HL-60 (cell line): ENCODE measurements around the gene RERE.

ENCODE experiments used
- DNase-seq, 2 experiments: peaks; one replicate each; pipeline ENCODE4 v3.0.0-alpha.2; 2010 to 2020; ENCODE audit warnings: low read depth in 1 of 2, low spot score in 1 of 2
- H3K27ac ChIP-seq: fragments of 250-450 bp; sonication (Bioruptor Pico); replicated peaks from 2 replicates; pipeline ENCODE4 v1.5.1; 2020; ENCODE audit warnings: mild to moderate bottlenecking, moderate library complexity
- H3K27me3 ChIP-seq: fragments of 250-450 bp; sonication (Bioruptor Pico); 2 replicates; pipeline ENCODE4 v1.5.1; 2021; ENCODE audit warnings: mild to moderate bottlenecking, moderate library complexity; ENCODE audit not compliant: insufficient read depth, poor library complexity, severe bottlenecking
- H3K4me3 ChIP-seq: replicated peaks from 2 replicates; pipeline ENCODE4 v1.5.1; 2011; ENCODE audit warnings: mild to moderate bottlenecking, control low read depth, low read length; ENCODE audit not compliant: insufficient read depth
- GABPA ChIP-seq: IDR thresholded peaks from 2 replicates; pipeline ENCODE4 v1.6.1; 2012; ENCODE audit warnings: low read depth
- POLR2AphosphoS5 ChIP-seq: IDR thresholded peaks from 2 replicates; pipeline ENCODE4 v1.6.1; 2012; ENCODE audit warnings: low read depth
- SPI1 ChIP-seq: IDR thresholded peaks from 2 replicates; pipeline ENCODE4 v1.6.1; 2012; ENCODE audit warnings: low read depth, mild to moderate bottlenecking, borderline replicate concordance
- microRNA-seq: library from miRNA; unstranded; fragments of <30 nt; microRNA quantifications from one replicate; pipeline ENCODE4, GENCODE V29; 2018
- TF ChIP-seq, protein P1 (sequence below): IDR thresholded peaks from 2 replicates; pipeline ENCODE4 v1.6.1; 2012; ENCODE audit warnings: low read depth; ENCODE audit not compliant: insufficient replicate concordance
- TF ChIP-seq, protein P2 (sequence below): IDR thresholded peaks from one replicate; pipeline ENCODE4 v1.5.1; 2011; ENCODE audit warnings: low read length, control low read depth, inconsistent platforms; ENCODE audit not compliant: insufficient read depth

Gene RERE

DNA sequence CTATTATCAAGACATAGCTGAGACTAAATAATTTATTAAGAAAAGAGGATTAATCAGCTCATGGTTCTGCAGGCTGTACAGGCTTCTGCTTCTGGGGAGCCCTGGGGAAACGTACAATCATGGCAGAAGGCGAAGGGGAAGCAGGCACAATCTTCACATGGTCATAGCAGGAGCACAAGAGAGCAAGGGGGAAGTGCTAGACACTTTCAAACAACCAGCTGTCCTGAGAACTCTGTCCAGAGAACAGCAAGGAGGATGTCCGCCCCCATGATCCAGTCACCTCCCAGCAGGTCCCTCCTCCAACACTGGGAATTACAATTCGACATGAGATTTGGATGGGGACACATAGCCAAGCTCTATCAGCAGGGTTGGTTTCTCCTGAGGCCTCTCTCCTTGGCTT, 509.8 kb downstream of the RERE start:
- TF ChIP-seq, protein P1, sequence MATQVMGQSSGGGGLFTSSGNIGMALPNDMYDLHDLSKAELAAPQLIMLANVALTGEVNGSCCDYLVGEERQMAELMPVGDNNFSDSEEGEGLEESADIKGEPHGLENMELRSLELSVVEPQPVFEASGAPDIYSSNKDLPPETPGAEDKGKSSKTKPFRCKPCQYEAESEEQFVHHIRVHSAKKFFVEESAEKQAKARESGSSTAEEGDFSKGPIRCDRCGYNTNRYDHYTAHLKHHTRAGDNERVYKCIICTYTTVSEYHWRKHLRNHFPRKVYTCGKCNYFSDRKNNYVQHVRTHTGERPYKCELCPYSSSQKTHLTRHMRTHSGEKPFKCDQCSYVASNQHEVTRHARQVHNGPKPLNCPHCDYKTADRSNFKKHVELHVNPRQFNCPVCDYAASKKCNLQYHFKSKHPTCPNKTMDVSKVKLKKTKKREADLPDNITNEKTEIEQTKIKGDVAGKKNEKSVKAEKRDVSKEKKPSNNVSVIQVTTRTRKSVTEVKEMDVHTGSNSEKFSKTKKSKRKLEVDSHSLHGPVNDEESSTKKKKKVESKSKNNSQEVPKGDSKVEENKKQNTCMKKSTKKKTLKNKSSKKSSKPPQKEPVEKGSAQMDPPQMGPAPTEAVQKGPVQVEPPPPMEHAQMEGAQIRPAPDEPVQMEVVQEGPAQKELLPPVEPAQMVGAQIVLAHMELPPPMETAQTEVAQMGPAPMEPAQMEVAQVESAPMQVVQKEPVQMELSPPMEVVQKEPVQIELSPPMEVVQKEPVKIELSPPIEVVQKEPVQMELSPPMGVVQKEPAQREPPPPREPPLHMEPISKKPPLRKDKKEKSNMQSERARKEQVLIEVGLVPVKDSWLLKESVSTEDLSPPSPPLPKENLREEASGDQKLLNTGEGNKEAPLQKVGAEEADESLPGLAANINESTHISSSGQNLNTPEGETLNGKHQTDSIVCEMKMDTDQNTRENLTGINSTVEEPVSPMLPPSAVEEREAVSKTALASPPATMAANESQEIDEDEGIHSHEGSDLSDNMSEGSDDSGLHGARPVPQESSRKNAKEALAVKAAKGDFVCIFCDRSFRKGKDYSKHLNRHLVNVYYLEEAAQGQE = no peak
- TF ChIP-seq POLR2AphosphoS5 = no peak
- TF ChIP-seq, protein P2, sequence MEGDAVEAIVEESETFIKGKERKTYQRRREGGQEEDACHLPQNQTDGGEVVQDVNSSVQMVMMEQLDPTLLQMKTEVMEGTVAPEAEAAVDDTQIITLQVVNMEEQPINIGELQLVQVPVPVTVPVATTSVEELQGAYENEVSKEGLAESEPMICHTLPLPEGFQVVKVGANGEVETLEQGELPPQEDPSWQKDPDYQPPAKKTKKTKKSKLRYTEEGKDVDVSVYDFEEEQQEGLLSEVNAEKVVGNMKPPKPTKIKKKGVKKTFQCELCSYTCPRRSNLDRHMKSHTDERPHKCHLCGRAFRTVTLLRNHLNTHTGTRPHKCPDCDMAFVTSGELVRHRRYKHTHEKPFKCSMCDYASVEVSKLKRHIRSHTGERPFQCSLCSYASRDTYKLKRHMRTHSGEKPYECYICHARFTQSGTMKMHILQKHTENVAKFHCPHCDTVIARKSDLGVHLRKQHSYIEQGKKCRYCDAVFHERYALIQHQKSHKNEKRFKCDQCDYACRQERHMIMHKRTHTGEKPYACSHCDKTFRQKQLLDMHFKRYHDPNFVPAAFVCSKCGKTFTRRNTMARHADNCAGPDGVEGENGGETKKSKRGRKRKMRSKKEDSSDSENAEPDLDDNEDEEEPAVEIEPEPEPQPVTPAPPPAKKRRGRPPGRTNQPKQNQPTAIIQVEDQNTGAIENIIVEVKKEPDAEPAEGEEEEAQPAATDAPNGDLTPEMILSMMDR = no peak
- TF ChIP-seq GABPA = no peak
- no peak for TF ChIP-seq SPI1
- peaks cover 2% of the 10 kb centered on the region for H3K27me3 ChIP-seq
- no peak overlapping the region for H3K4me3 ChIP-seq
- no peak for DNase-seq
- H3K27ac ChIP-seq = no peak overlapping the region

DNA sequence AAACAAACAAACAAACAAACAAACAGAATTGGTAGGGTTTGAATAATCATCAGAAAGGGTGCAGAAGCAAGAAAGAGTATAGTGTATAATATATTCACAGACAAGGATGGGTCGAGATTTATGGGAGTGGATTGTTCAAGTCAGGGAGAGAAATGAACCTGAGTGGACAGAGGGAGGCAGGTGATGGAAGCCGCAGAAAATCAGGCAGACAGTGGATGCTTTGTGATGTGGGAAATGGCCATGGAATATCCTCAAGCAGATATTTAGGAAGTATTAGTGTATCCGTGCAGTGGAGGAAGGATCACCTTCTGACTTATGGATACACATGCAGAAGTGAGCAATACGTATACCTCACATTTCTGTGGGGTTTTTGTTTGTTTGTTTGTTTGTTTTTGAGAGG, 513.6 kb downstream of the RERE start:
- Histone ChIP-seq H3K27ac (no peak overlapping the region), H3K27me3 (peaks cover 2% of the 10 kb centered on the region), H3K4me3 (no peak overlapping the region)
- TF ChIP-seq SPI1 = no peak
- no peak for TF ChIP-seq GABPA
- TF ChIP-seq POLR2AphosphoS5 = no peak
- TF ChIP-seq, protein P1 = no peak
- TF ChIP-seq, protein P2 = no peak
- DNase-seq = no peak

DNA sequence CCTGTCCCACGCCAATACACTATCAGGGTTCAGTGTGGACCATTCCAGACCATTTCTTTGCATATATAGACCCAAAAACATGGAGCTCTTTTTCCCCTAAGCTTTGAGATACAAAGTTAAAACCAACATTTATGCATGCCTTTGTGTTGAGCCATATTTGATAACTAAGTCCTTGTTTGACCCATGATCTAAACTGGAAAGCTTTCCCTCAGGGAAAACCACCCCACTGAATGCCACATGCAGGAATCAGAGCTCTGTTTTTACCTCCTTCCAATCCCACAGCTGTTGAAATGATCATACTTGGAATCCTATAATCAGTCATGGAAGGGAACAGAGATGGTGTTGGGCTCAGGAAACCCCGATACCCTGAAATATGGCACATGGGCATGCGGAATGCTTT, 514.3 kb downstream of the RERE start:
- no peak for DNase-seq
- H3K27me3 ChIP-seq = peaks cover 2% of the 10 kb centered on the region
- no peak overlapping the region for H3K4me3 ChIP-seq
- no peak overlapping the region for H3K27ac ChIP-seq
- TF ChIP-seq, protein P2 = no peak
- TF ChIP-seq, protein P1 = no peak

Small RNA genes lying within 50 kb of the gene (microRNA-seq; reads per million reads assigned to microRNA genes)
- 2.4 reads per million for gene MIR6728
